K562 (cell line): ENCODE measurements around the gene ELK1. TPM values are rescaled to one million over a fixed set of nuclear protein-coding genes. Genes with fewer than 3 reads are reported as not detected.

Experiments used
- ARID2 ChIP-seq: fragments of 450-650 bp; IDR thresholded peaks from 2 replicates; pipeline ENCODE4 v1.6.1; 2017; ENCODE audit warnings: antibody characterized with exemption, mild to moderate bottlenecking
- ARID4B ChIP-seq: sonication (generic); formaldehyde crosslinking; IDR thresholded peaks from 2 replicates; pipeline ENCODE4 v1.8.0; 2022; ENCODE audit warnings: mild to moderate bottlenecking, missing genetic modification reagents
- ATF2 ChIP-seq: sonication (generic); formaldehyde crosslinking; IDR thresholded peaks from 2 replicates; pipeline ENCODE4 v1.8.1; 2022; ENCODE audit warnings: missing genetic modification reagents
- GABPA ChIP-seq: fragments of 200-800 bp; sonication (Bioruptor generic); conservative IDR thresholded peaks from 2 replicates; pipeline ENCODE4 v1.6.1; 2016; ENCODE audit warnings: low read depth, missing genetic modification characterization, missing compliant biosample characterization
- HMBOX1 ChIP-seq: sonication (generic); IDR thresholded peaks from 2 replicates; pipeline ENCODE4 v1.6.1; 2016
- KLF13 ChIP-seq: fragments of 450-650 bp; IDR thresholded peaks from 2 replicates; pipeline ENCODE4 v1.6.1; 2016; ENCODE audit warnings: missing genetic modification characterization, low read depth, mild to moderate bottlenecking, missing compliant biosample characterization, moderate library complexity, borderline replicate concordance
- PRDM10 ChIP-seq: fragments of 450-650 bp; IDR thresholded peaks from 2 replicates; pipeline ENCODE4 v1.6.1; 2018; ENCODE audit not compliant: partially characterized antibody
- SREBF2 ChIP-seq: sonication (generic); formaldehyde crosslinking; IDR thresholded peaks from 2 replicates; pipeline ENCODE4 v1.4.0; 2020; ENCODE audit warnings: mild to moderate bottlenecking, missing genetic modification reagents
- SRSF3 ChIP-seq: fragments of 200-400 bp; formaldehyde crosslinking; IDR thresholded peaks from 2 replicates; pipeline ENCODE4 v1.6.1; 2016; ENCODE audit warnings: mild to moderate bottlenecking, low read length, moderate library complexity; ENCODE audit not compliant: insufficient read depth
- ZFP1 ChIP-seq: fragments of 450-650 bp; formaldehyde crosslinking; IDR thresholded peaks from 2 replicates; pipeline ENCODE4 v1.4.0; 2020; ENCODE audit warnings: mild to moderate bottlenecking, mixed read lengths
- ZNF511 ChIP-seq: sonication (generic); formaldehyde crosslinking; IDR thresholded peaks from 2 replicates; pipeline ENCODE4 v1.8.0; 2022; ENCODE audit warnings: mild to moderate bottlenecking, missing genetic modification reagents
- polyA plus RNA-seq, 8 experiments: library from polyadenylated mRNA; depleted of rRNA in 4 of 8; stranded (reverse) in 5 of 8; unstranded in 3 of 8; fragments of >200 nt; fragmentation: Nextera tagmentation in 2 of 8; fragmentation: Illumina TruSeq in 1 of 8; extraction: Ambion mirVana in 2 of 8; extraction: Trizol in 1 of 8; gene quantifications; 2 replicates each; pipeline versions ENCODE4 v1.2.1 to v1.2.3, GENCODE V29; 2011 to 2014; ENCODE audit warnings: inconsistent platforms in 1 of 8, missing spikeins in 1 of 8
- total RNA-seq, 7 experiments: library from RNA; depleted of rRNA in 6 of 7; stranded (reverse); fragments of >200 nt in 6 of 7; fragmentation: Illumina TruSeq in 2 of 7; extraction: Trizol in 2 of 7; gene quantifications; 2 replicates each; pipeline versions ENCODE4 v1.2.1 to v1.2.3, GENCODE V29; 2011 to 2021; ENCODE audit warnings: low replicate concordance in 1 of 7

The ELK1 gene
- total and polyA plus RNA-seq, 9 of the 15 experiments (the other 6 are each of a cell fraction or from before 2014, with no cell fraction given): 4.4 to 74.9 (median 26.5) TPM

- TF ChIP-seq ZNF511 (CRISPR knock-in tag): peak; percentile 67; the same call in 1 of the 2 replicates
- TF ChIP-seq ARID4B (CRISPR knock-in tag): peak; percentile 84; the same call in 1 of the 2 replicates
- peak; percentile 82 for TF ChIP-seq PRDM10
- TF ChIP-seq ARID2: no peak
- peak; percentile 68 for TF ChIP-seq GABPA (tag)
- TF ChIP-seq ZFP1 (CRISPR knock-in tag): no peak
- no peak for TF ChIP-seq SRSF3
- TF ChIP-seq HMBOX1: no peak
- peak; percentile 76; the same call in 1 of the 2 replicates for TF ChIP-seq KLF13 (tag)
- no peak for TF ChIP-seq SREBF2 (CRISPR knock-in tag)
- no peak for TF ChIP-seq ATF2 (CRISPR knock-in tag)
Measured at GRCh38 chrX:47658684-47659420, 8.5 kb upstream of the ELK1 start, which contains the start of gene UXT (continued).
